Ramos (cell line): ENCODE measurements around the gene ATP2B1.
"Not testable (repeated sequence)": the region's sequence is repeated elsewhere in the genome, so short reads cannot be mapped to it uniquely, and the experiment has no call there.

Source experiments
- in situ Hi-C: fragments of 300-500 bp; cut with MboI; formaldehyde crosslinking; loops from one replicate; pipeline ENCODE4 v1.14.3; 2022; ENCODE audit warnings: low sequenced_read_pairs; ENCODE audit not compliant: unreplicated experiment

Gene ATP2B1

GRCh38 chr12:89708565-89709156 is at the start of gene ATP2B1:
TSS of gene ATP2B1 (minus strand) at chr12:89708838. CDS start at chr12:89655886, 52,952 bp downstream.
- in situ Hi-C loops = no loop called here

- in situ Hi-C loops = not testable (repeated sequence)
Measured at GRCh38 chr12:89757987-89758386, 49.3 kb upstream of the ATP2B1 start.

- in situ Hi-C loops = no loop called here
Measured at GRCh38 chr12:89756585-89757398, 48.2 kb upstream of the ATP2B1 start.

- in situ Hi-C loops = no loop called here
Measured at GRCh38 chr12:89756194-89756584, 47.6 kb upstream of the ATP2B1 start.

GRCh38 chr12:89753997-89754396 is 45.4 kb upstream of the ATP2B1 start:
- in situ Hi-C loops = no loop called here

GRCh38 chr12:89752341-89752740 is 43.7 kb upstream of the ATP2B1 start:
- in situ Hi-C loops = no loop called here

GRCh38 chr12:89750389-89751351 is 42.0 kb upstream of the ATP2B1 start:
- in situ Hi-C loops = no loop called here

- in situ Hi-C loops = no loop called here
Measured at GRCh38 chr12:89748791-89749190, 40.2 kb upstream of the ATP2B1 start.

GRCh38 chr12:89745286-89745685 is 36.6 kb upstream of the ATP2B1 start:
- in situ Hi-C loops = no loop called here

- in situ Hi-C loops = no loop called here
Measured at GRCh38 chr12:89742337-89743022, 33.8 kb upstream of the ATP2B1 start.

- in situ Hi-C loops = no loop called here
Measured at GRCh38 chr12:89740943-89741342, 32.3 kb upstream of the ATP2B1 start.

GRCh38 chr12:89736995-89737394 is 28.4 kb upstream of the ATP2B1 start:
- in situ Hi-C loops = no loop called here

- in situ Hi-C loops = no loop called here
Measured at GRCh38 chr12:89733579-89734201, 25.1 kb upstream of the ATP2B1 start.

- in situ Hi-C loops = no loop called here
Measured at GRCh38 chr12:89732522-89732921, 23.9 kb upstream of the ATP2B1 start.

GRCh38 chr12:89731614-89732013 is 23.0 kb upstream of the ATP2B1 start:
- in situ Hi-C loops = no loop called here

GRCh38 chr12:89731089-89731488 is 22.5 kb upstream of the ATP2B1 start:
- in situ Hi-C loops = no loop called here

- in situ Hi-C loops = no loop called here
Measured at GRCh38 chr12:89729946-89730459, 21.4 kb upstream of the ATP2B1 start.

GRCh38 chr12:89723276-89723675 is 14.6 kb upstream of the ATP2B1 start:
- in situ Hi-C loops = no loop called here

GRCh38 chr12:89721291-89721987 is 12.8 kb upstream of the ATP2B1 start:
- in situ Hi-C loops = no loop called here
